Stimulated activated CD4-positive, alpha-beta T cell treated with anti-CD3 and anti-CD28 coated beads, TNF-alpha, amount 100 ng/mL, for 1 hour (primary cell): ENCODE data around the gene KCNK6.
"Not testable (repeated sequence)": the region's sequence is repeated elsewhere in the genome, so short reads cannot be mapped to it uniquely, and the experiment has no call there.

ENCODE experiments used
- DNase-seq, 3 donors: peaks; one replicate each; pipeline ENCODE4 v3.0.0-alpha.2; 2020; ENCODE audit warnings: low read depth in 3 of 3, low spot score in 1 of 3

The KCNK6 gene

DNA sequence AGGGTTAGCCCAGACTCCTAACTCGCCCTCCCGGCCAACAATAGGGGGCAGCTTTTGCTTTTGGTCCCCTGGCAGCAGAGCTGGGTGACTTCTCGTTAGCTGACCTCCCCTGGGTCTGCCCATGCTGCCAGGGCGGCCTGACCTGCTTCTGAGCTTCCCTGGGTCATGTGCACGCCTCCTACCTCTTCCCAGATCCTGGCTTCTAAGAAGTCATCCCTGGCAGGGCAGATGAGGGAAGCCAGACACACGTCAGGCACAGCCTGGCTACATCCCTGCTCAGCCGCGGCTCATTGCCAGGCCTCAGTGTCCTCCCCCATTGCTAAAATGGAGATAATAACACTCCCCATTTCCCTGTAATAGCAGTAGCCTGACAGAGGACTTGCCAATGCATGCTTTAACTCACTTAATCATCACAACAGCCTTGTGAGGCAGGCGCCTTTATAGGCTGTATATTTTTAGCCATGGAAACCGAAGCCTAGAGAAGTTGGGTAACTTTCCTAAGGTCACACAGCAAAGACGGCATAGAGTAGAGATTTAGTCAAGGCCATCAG lies 2.1 kb downstream of the KCNK6 start:
- DNase-seq = no peak

DNA sequence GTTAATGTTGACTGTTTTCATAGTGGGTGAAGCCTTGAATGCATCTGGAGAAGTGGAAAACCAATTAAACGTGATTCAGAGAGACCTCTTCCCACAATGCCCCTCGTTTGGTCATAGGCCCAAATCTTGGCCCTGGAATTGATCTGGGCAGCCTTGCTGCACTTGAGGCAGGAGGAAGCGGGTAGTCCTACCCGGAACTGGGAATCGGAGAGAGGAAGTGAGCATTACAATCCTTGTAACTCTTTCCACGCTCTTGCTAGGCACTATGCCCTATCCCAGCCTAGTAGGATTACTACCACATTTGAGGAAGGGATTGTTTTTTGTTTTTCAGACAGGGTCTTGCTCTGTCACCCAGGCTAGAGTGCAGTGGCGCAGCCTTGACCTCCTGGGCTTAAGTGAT lies 3.6 kb downstream of the KCNK6 start:
- DNase-seq = no peak

DNA sequence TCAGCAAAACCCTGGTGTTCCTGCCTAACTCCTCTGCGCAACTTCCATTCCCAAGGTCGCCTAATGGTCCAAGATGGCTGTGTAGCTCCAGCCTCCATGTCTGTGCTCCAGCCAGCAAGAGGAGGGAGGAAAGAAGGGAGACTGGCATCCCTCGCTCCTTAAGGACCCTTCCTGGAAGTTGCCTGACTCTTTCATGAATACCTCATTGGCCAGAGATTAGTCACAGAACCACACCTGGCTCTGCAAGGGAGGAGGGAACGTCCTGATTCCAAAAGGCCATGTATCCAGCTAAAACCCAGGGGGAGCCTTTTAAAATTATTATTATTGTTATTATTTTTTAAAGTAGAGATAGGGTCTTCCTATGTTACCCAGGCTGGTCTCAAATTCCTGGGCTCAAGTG lies 4.8 kb downstream of the KCNK6 start:
- DNase-seq = no peak

GRCh38 chr19:38326591-38326990 lies 6.9 kb downstream of the KCNK6 start:
- DNase-seq = no peak

DNA sequence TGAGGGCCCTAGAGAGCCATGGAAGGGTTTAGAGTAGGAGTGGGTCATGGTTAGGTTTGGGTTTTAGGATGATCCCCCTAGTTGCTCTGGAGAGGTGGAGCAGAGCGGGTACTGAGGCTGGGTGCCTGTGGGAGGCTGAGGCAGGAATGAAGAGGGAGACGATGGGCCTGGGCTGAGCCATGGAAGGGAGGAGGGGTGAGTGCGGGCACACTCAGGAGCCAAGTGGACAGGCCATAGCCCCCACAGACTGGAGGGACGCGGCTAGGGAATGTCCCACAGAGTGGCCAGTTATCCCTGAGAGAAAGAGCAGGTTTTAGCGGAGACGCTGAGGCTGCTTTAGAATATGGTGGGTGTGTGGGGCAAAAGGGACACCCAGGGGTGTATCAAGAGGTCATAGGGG lies 10.0 kb downstream of the KCNK6 start:
- DNase-seq = no peak

DNA sequence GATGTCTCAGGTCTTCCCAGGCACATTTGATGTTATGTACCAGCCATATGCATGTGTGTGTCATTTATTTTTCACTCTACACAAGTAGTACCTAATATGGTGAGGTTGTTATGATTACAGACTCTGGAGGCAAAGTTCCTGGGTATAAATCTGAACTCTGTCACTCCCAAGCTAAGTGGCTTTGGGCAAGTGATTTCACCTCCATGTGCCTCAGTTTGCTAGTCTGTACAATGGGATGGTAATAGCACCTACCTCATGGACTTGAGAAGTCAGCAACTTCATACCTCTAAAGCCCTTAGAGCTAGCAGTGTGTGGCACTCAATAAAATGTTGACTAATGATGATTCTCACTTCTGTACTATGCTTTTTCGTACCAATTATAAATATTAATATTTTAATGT lies 12.1 kb downstream of the KCNK6 start:
- no peak for DNase-seq

- no peak for DNase-seq
Measured at GRCh38 chr19:38333245-38333644, 13.6 kb downstream of the KCNK6 start.

DNA sequence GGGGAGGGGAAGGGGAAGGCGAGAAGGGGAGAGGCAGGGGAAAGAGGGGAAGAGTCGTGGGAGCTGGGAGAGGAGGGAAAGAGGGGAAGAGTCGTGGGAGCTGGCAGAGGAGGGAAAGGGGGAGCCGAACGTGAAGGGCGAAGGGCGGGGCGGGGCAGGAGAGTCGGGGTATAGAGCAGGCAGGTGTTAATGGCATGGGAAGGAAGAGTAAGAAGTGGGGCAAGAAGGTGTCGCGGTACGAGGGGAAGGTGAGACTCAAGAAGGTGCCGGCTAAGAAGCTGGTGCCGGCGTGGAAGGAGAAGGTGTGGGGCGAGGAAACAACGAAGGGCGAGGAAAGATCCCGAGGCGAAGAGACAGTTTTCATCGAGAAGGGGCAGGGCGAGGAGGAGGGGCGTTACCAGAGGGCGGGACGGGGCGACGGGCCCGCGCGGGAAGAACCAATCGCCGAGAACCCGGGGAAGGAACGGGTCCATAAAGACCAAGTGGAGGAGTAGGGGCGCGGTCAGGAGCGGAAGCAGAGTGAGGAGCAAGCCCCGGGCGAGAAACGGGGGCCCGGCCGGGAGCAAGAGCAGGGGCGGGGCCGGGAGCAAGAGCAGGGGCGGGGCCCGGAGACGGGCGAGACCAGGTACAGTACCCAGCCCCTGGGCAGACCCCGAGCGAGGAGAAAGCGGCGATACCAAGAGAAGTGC lies 16.4 kb downstream of the KCNK6 start:
- DNase-seq = peak; percentile 86 to 92 (median 88)

- peak; percentile 86 to 90 (median 90) for DNase-seq
Measured at GRCh38 chr19:38336638-38337359, 17.2 kb downstream of the KCNK6 start.

DNA sequence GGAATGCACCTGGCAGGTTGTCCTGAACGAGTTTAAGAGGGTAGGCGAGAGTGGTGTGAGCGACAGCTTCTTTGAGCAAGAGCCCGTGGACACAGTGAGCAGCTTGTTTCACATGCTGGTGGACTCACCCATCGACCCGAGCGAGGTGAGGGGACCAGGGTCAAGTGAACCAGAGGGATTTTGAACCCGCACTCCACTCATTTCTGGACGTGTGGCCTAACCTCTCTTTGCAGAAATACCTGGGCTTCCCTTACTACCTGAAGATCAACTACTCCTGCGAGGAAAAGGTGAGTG lies 17.7 kb downstream of the KCNK6 start:
- no peak for DNase-seq

DNA sequence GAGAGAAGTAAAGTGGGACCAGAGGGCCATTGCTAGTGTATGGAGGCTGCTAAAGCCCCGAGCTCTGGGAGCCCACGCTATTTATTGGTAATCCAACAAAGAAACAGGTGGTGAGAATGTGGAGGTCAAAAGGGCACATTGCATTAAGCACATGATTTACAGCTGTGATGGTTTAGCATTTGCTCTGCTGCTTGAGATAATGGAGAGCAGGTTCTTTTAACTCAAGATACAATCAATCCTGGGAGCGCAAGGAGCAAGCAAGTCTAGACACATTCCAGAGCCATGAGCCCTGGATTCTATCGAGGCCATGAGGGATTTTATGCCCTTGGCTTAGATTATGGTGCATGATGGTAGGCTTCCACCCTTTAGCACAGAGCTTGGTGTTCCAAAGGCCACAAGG lies 19.4 kb downstream of the KCNK6 start:
- DNase-seq = not testable (repeated sequence)

- DNase-seq = no peak
Measured at GRCh38 chr19:38340927-38341326, 21.3 kb downstream of the KCNK6 start.

- no peak for DNase-seq
Measured at GRCh38 chr19:38346837-38347236, 27.2 kb downstream of the KCNK6 start.

DNA sequence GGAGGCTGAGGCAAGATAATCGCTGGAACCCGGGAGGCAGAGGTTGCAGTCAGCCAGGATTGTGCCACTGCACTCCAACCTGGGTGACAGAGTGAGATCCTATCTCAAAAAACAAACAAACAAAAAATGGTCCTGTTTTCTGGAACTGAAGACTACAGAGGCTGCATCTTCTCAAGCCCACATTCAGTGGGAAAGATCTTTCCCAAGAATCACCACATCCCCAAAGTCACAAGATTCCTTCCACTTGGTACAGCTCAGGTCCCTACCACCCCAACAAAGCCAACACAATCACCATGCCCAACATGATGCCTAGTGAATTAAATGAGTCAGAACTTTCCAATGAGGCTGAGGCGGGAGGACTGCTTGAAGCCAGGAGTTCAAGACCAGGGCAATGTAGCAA lies 31.2 kb downstream of the KCNK6 start:
- DNase-seq = no peak

DNA sequence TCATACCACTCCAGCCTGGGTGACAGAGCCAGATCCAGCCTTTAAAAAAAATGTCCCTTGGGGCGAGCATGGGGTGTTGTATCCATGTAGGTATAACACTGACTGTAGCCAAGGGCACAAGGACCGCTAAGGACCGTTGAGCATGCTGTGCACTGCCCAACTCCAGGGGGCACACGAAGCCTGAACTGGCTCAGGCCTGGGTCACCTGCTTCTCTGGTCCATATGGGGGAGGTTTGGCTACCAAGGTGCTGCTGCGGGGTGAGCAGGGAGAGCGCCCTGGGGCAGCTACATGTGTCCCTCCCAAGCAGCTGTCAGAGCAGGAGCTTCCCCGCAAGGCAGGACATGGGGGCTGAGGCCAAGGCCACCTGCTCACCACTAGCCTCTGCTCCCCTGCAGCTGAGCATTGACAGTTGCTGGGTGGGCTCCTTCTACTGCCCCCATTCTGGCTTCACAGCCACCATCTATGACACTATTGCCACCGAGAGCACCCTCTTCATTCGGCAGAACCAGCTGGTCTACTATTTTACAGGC lies 32.3 kb downstream of the KCNK6 start:
- no peak for DNase-seq

- no peak for DNase-seq
Measured at GRCh38 chr19:38352611-38353010, 33.0 kb downstream of the KCNK6 start.

GRCh38 chr19:38355728-38356725 lies 36.4 kb downstream of the KCNK6 start:
- DNase-seq = no peak

- DNase-seq = no peak
Measured at GRCh38 chr19:38358071-38358470, 38.4 kb downstream of the KCNK6 start.

DNA sequence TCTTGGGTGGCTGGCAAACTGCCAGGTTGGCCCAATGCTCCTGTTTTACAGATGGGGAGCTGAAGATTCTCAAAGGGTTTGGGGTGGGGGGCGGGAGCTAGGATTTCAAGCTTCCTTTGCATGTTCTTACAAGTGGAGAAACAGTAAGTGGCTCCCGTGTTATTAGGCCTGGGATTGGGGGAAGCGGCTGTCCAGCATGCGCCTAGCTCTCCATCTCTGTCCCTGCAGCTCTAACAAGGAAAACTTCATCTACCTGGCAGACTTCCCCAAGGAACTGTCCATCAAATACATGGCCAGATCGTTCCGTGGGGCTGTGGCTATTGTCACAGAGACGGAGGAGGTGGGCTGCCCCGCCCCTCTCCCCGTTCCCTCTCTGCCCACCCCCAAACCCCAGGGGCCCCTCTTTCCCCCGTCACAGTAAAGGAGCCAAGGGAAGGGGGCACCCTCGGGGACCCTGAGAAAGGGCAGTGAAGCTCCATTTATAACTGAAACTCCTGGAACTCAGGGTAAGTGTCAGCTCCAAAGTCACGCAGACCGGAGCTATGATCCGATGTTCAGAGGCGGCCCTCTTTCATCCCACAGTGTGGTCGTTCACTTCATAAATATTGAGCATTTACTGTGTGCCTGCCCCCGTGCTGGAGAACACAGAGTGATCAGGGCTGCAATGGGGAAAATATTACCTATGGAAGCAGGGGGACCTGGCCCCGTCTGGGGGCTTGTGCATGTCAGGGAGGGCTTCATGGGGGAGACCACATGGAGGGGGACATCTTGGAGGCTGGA lies 39.8 kb downstream of the KCNK6 start:
- DNase-seq = no peak

- no peak for DNase-seq
Measured at GRCh38 chr19:38360351-38360750, 40.7 kb downstream of the KCNK6 start.
